Subcutaneous abdominal adipose tissue (tissue), 5 donors: ENCODE measurements around the gene PFKFB2.

ENCODE experiments used
- H3K27ac ChIP-seq: one replicate; pipeline ENCODE4 v1.7.0; 2013; ENCODE audit warnings: low read depth, mild to moderate bottlenecking, inconsistent platforms, low read length, moderate library complexity
- H3K27me3 ChIP-seq, 5 donors: one replicate each; pipeline ENCODE4 v1.7.0; 2013; ENCODE audit warnings: low read length in 5 of 5, inconsistent platforms in 1 of 5; ENCODE audit not compliant: control insufficient read depth in 5 of 5, insufficient read depth in 4 of 5
- H3K36me3 ChIP-seq, 5 donors: one replicate each; pipeline ENCODE4 v1.7.0; 2013; ENCODE audit warnings: low read length in 5 of 5; ENCODE audit not compliant: control insufficient read depth in 5 of 5, insufficient read depth in 5 of 5
- H3K4me1 ChIP-seq, 5 donors: one replicate each; pipeline ENCODE4 v1.7.0; 2013; ENCODE audit warnings: low read length in 5 of 5, mild to moderate bottlenecking in 3 of 5, moderate library complexity in 1 of 5; ENCODE audit not compliant: control insufficient read depth in 5 of 5, insufficient read depth in 5 of 5
- H3K4me3 ChIP-seq, 5 donors: one replicate each; pipeline ENCODE4 v1.7.0; 2013; ENCODE audit warnings: low read length in 5 of 5, low read depth in 1 of 5
- H3K9ac ChIP-seq, 5 donors: one replicate each; pipeline ENCODE4 v1.7.0; 2013; ENCODE audit warnings: low read length in 5 of 5, mild to moderate bottlenecking in 4 of 5, moderate library complexity in 3 of 5
- H3K9me3 ChIP-seq, 5 donors: one replicate each; pipeline ENCODE4 v1.7.0; 2013; ENCODE audit warnings: low read length in 5 of 5; ENCODE audit not compliant: control insufficient read depth in 5 of 5
- donor health status: healthy.
- donor health status: healthy.
- donor health status: healthy.
- donor health status: healthy.
- donor health status: healthy.

PFKFB2 gene

GRCh38 chr1:207049974-207050391, 3.1 kb upstream of the PFKFB2 start:
- H3K9me3 ChIP-seq, result no peaks in the 10 kb centered on the region
- H3K4me1 ChIP-seq, result peaks cover 6 to 51% (median 42%) of the 10 kb centered on the region in 5 donors
- peak overlapping the region; percentile 95 to 99 (median 96) for H3K4me3 ChIP-seq
- no peaks in the 10 kb centered on the region for H3K27me3 ChIP-seq
- peak overlapping the region; percentile 87 for H3K27ac ChIP-seq
- H3K9ac ChIP-seq, result peak overlapping the region; percentile 90 to 99 (median 93)
- H3K36me3 ChIP-seq, result peaks cover 14 to 19% (median 15%) of the 10 kb centered on the region in 5 donors

- H3K4me1 ChIP-seq, result peaks cover 6 to 51% (median 37%) of the 10 kb centered on the region in 5 donors
- peaks cover 14 to 19% (median 15%) of the 10 kb centered on the region in 5 donors for H3K36me3 ChIP-seq
- peak overlapping the region; percentile 90 to 99 (median 93) for H3K9ac ChIP-seq
- no peaks in the 10 kb centered on the region for H3K27me3 ChIP-seq
- H3K4me3 ChIP-seq, result peak overlapping the region; percentile 95 to 99 (median 96)
- H3K27ac ChIP-seq, result peak overlapping the region; percentile 87
- no peaks in the 10 kb centered on the region for H3K9me3 ChIP-seq
Observed at GRCh38 chr1:207050480-207051190, 2.4 kb upstream of the PFKFB2 start.

- H3K27me3 ChIP-seq, result no peaks in the 10 kb centered on the region
- peak within 1 kb of the TSS; percentile 90 to 99 (median 93) for H3K9ac ChIP-seq
- no peaks in the 10 kb centered on the region for H3K9me3 ChIP-seq
- H3K4me3 ChIP-seq, result peak within 1 kb of the TSS; percentile 95 to 99 (median 96)
- peak within 1 kb of the TSS; percentile 87 for H3K27ac ChIP-seq
- peaks cover 14 to 21% (median 15%) of the 10 kb centered on the region in 5 donors for H3K36me3 ChIP-seq
- peaks cover 6 to 50% (median 36%) of the 10 kb centered on the region in 5 donors for H3K4me1 ChIP-seq
Observed at GRCh38 chr1:207051191-207051943, 1.7 kb upstream of the PFKFB2 start, which contains the start of gene YOD1. Gene YOD1 (minus strand): TSS chr1:207051208. CDS start chr1:207051030, 178 bp downstream.

GRCh38 chr1:207054491-207054890, 1.4 kb downstream of the PFKFB2 start:
- Histone ChIP-seq H3K4me3 (no peak overlapping the region), H3K4me1 (peaks cover 6 to 41% (median 34%) of the 10 kb centered on the region in 5 donors)

GRCh38 chr1:207055386-207056001, 2.4 kb downstream of the PFKFB2 start:
- no peak overlapping the region for H3K4me3 ChIP-seq

More at GRCh38 chr1:207054491-207054890, 1.4 kb downstream of the PFKFB2 start:
- Histone ChIP-seq H3K36me3 (peaks cover 0 to 5% (median under 1%) of the 10 kb centered on the region in 5 donors), H3K27ac (peak overlapping the region; percentile 7), H3K27me3 (no peaks in the 10 kb centered on the region), H3K9ac (no peak overlapping the region), H3K9me3 (no peaks in the 10 kb centered on the region)

GRCh38 chr1:207056673-207057072, 3.6 kb downstream of the PFKFB2 start:
- Histone ChIP-seq H3K27me3 (no peaks in the 10 kb centered on the region), H3K9ac (no peak overlapping the region), H3K4me3 (no peak overlapping the region), H3K36me3 (peaks cover 0 to 11% (median 5%) of the 10 kb centered on the region in 5 donors), H3K4me1 (peaks cover 4 to 24% (median 17%) of the 10 kb centered on the region in 5 donors), H3K27ac (no peak overlapping the region), H3K9me3 (no peaks in the 10 kb centered on the region)

More at GRCh38 chr1:207055386-207056001, 2.4 kb downstream of the PFKFB2 start:
- Histone ChIP-seq H3K9ac (no peak overlapping the region), H3K27me3 (no peaks in the 10 kb centered on the region), H3K27ac (no peak overlapping the region), H3K9me3 (no peaks in the 10 kb centered on the region), H3K36me3 (peaks cover 0 to 7% (median 5%) of the 10 kb centered on the region in 5 donors), H3K4me1 (peaks cover 6 to 32% (median 24%) of the 10 kb centered on the region in 5 donors)

GRCh38 chr1:207058252-207058651, 5.2 kb downstream of the PFKFB2 start:
- no peak overlapping the region for H3K27ac ChIP-seq
- H3K27me3 ChIP-seq, result no peaks in the 10 kb centered on the region
- H3K9me3 ChIP-seq, result no peaks in the 10 kb centered on the region
- H3K4me3 ChIP-seq, result no peak overlapping the region
- peaks cover 0 to 10% (median 5%) of the 10 kb centered on the region in 5 donors for H3K4me1 ChIP-seq
- H3K36me3 ChIP-seq, result peaks cover 7 to 27% (median 20%) of the 10 kb centered on the region in 5 donors
- H3K9ac ChIP-seq, result no peak overlapping the region

- no peak overlapping the region for H3K4me3 ChIP-seq
- peaks cover 0 to 5% (median 0%) of the 10 kb centered on the region in 5 donors for H3K4me1 ChIP-seq
- peaks cover 7 to 36% (median 29%) of the 10 kb centered on the region in 5 donors for H3K36me3 ChIP-seq
- H3K27me3 ChIP-seq, result no peaks in the 10 kb centered on the region
- no peaks in the 10 kb centered on the region for H3K9me3 ChIP-seq
- H3K27ac ChIP-seq, result no peak overlapping the region
- H3K9ac ChIP-seq, result no peak overlapping the region
Observed at GRCh38 chr1:207058878-207059867, 6.1 kb downstream of the PFKFB2 start.

- Histone ChIP-seq H3K36me3 (peaks cover 7 to 39% (median 33%) of the 10 kb centered on the region in 5 donors), H3K9me3 (no peaks in the 10 kb centered on the region), H3K27ac (no peak overlapping the region), H3K4me1 (peaks cover 0 to 3% (median 0%) of the 10 kb centered on the region in 5 donors), H3K9ac (no peak overlapping the region), H3K4me3 (no peak overlapping the region), H3K27me3 (no peaks in the 10 kb centered on the region)
Observed at GRCh38 chr1:207059881-207060280, 6.8 kb downstream of the PFKFB2 start.
